ENCODE results near the gene BOD1.

- no peak for TF ChIP-seq MAZ (IDR thresholded peaks at IDR 0.05; ENCODE audit: borderline replicate concordance, low read depth, low read length)
- TF ChIP-seq MAX (IDR thresholded peaks at IDR 0.05) = no peak
- TF ChIP-seq CTCF (IDR thresholded peaks at IDR 0.05) = no peak
- no peak for TF ChIP-seq MYC (IDR thresholded peaks at IDR 0.05; ENCODE audit: borderline replicate concordance, low read length)
- TF ChIP-seq, protein P1, sequence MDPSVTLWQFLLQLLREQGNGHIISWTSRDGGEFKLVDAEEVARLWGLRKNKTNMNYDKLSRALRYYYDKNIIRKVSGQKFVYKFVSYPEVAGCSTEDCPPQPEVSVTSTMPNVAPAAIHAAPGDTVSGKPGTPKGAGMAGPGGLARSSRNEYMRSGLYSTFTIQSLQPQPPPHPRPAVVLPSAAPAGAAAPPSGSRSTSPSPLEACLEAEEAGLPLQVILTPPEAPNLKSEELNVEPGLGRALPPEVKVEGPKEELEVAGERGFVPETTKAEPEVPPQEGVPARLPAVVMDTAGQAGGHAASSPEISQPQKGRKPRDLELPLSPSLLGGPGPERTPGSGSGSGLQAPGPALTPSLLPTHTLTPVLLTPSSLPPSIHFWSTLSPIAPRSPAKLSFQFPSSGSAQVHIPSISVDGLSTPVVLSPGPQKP (IDR thresholded peaks at IDR 0.05; ENCODE audit: low read depth, low read length) = no peak
- no peak for TF ChIP-seq POLR2AphosphoS2 (conservative IDR thresholded peaks at IDR 0.05; ENCODE audit: low read length)
- TF ChIP-seq POLR2A (IDR thresholded peaks at IDR 0.05; ENCODE audit: low read length) = no peak
- TF ChIP-seq EP300 (IDR thresholded peaks at IDR 0.05) = no peak
- no peak for TF ChIP-seq ESRRA (IDR thresholded peaks at IDR 0.05; ENCODE audit: borderline replicate concordance, low read length)
- TF ChIP-seq EHMT2 (IDR thresholded peaks at IDR 0.05; ENCODE audit: low read depth) = no peak
- TF ChIP-seq ZFP36 (IDR thresholded peaks at IDR 0.05; ENCODE audit: borderline replicate concordance, partially characterized antibody) = no peak
- TF ChIP-seq CBX8 (IDR thresholded peaks at IDR 0.05) = no peak
- no peak for TF ChIP-seq HMGXB4 (CRISPR knock-in tag; IDR thresholded peaks at IDR 0.05; ENCODE audit: borderline replicate concordance)
Measured at GRCh38 chr5:173628501-173628900, 12.1 kb upstream of the BOD1 start.

All from A549 (cell line).